UCSD-AML1 (cell line): Measurements from ENCODE around the gene CABP1.

Experiments used
- DNase-seq: peaks from one replicate; lab custom pipeline; 2025; ENCODE audit not compliant: unreplicated experiment; lab: John Stamatoyannopoulos, UW

CABP1 gene

GRCh38 chr12:120630104-120630892, 10.1 kb upstream of the CABP1 start:
- no peak for DNase-seq

- DNase-seq, result no peak
These were observed 9.3 kb upstream of the CABP1 start for GRCh38 chr12:120631097-120631496.

- peak; percentile 44 for DNase-seq
These were observed 721 bp downstream of the CABP1 start for GRCh38 chr12:120640861-120641833.

- DNase-seq, result no peak
These were observed 1.7 kb downstream of the CABP1 start for GRCh38 chr12:120642121-120642520.

GRCh38 chr12:120642826-120643225, 2.4 kb downstream of the CABP1 start:
- DNase-seq, result no peak

GRCh38 chr12:120643574-120643973, 3.1 kb downstream of the CABP1 start:
- no peak for DNase-seq

- DNase-seq, result no peak
These were observed 5.6 kb downstream of the CABP1 start for GRCh38 chr12:120646044-120646443.

GRCh38 chr12:120647375-120647755, 6.9 kb downstream of the CABP1 start:
- DNase-seq, result no peak

GRCh38 chr12:120649442-120650232, 9.2 kb downstream of the CABP1 start:
- DNase-seq, result no peak

- DNase-seq, result no peak
These were observed 9.8 kb downstream of the CABP1 start for GRCh38 chr12:120650233-120650690.

- DNase-seq, result no peak
These were observed 11.4 kb downstream of the CABP1 start for GRCh38 chr12:120651821-120652220.

GRCh38 chr12:120652656-120653435, 12.4 kb downstream of the CABP1 start:
- DNase-seq, result no peak

- no peak for DNase-seq
These were observed 13.2 kb downstream of the CABP1 start for GRCh38 chr12:120653611-120654010.

- DNase-seq, result no peak
These were observed 14.2 kb downstream of the CABP1 start for GRCh38 chr12:120654656-120655055.

- no peak for DNase-seq
These were observed 15.6 kb downstream of the CABP1 start for GRCh38 chr12:120656008-120656407.

GRCh38 chr12:120658286-120659150, 18.1 kb downstream of the CABP1 start:
- DNase-seq, result no peak

GRCh38 chr12:120659151-120659525, 18.7 kb downstream of the CABP1 start:
- no peak for DNase-seq

GRCh38 chr12:120661432-120661831, 21.0 kb downstream of the CABP1 start:
- DNase-seq, result no peak

GRCh38 chr12:120662879-120663278, 22.5 kb downstream of the CABP1 start:
- no peak for DNase-seq
